GM12878 (cell line): ENCODE measurements around the gene SLC12A1. TPM values are rescaled to one million over a fixed set of nuclear protein-coding genes. Genes with fewer than 3 reads are reported as not detected.

ENCODE experiments used
- ATAC-seq: fragments of 200-7000 bp; cut with Tn5 transposase; 3 replicates; pipeline ENCODE4 v1.9.1; 2020; ENCODE audit warnings: mild to moderate bottlenecking, moderate library complexity
- BruUV-seq: library from RNA; stranded (reverse); fragments of 400-500 nt; replicated peaks from 2 replicates; lab custom pipeline; 2021; lab: Mats Ljungman, UMichigan
- CTCF ChIA-PET: fragments of 300-600 bp; sonication (Branson Sonifier 250); formaldehyde crosslinking; extraction: SDS; loops from one replicate; lab custom pipeline; 2021; ENCODE audit warnings: inconsistent platforms; lab: Yijun Ruan, JAX
- POLR2A ChIA-PET: fragments of 350-600 bp; formaldehyde crosslinking; extraction: SDS; loops from one replicate; lab custom pipeline; 2021; ENCODE audit warnings: inconsistent platforms; lab: Charles Lee
- RAD21 ChIA-PET: fragments of 300-600 bp; sonication (Branson Sonifier 250); formaldehyde crosslinking; loops from one replicate; lab custom pipeline; 2023; ENCODE audit warnings: antibody characterized with exemption; ENCODE audit not compliant: unreplicated experiment; lab: Charles Lee
- SMC1A ChIA-PET: fragments of 300-600 bp; sonication (Branson Sonifier 250); formaldehyde crosslinking; loops from one replicate; lab custom pipeline; 2023; ENCODE audit not compliant: unreplicated experiment, uncharacterized antibody; lab: Charles Lee
- DNase-seq: peaks from one replicate; pipeline ENCODE4 v3.0.0-alpha.2; 2011; ENCODE audit warnings: low read depth, low spot score
- FAIRE-seq: peaks from 3 replicates; lab custom pipeline; 2011; peaks lifted over from hg19 to GRCh38; lab: Jason Lieb, UNC
- H2AFZ ChIP-seq: 2 replicates; pipeline ENCODE4 v1.6.0; 2011; ENCODE audit warnings: low read depth, low read length, control low read depth; ENCODE audit not compliant: control insufficient read depth
- H3K27ac ChIP-seq: 2 replicates; pipeline ENCODE4 v1.5.1; 2011; ENCODE audit warnings: control low read depth; ENCODE audit not compliant: control insufficient read depth, insufficient read depth
- H3K27me3 ChIP-seq, 2 experiments: replicated peaks in 1 of 2; 2 replicates each; pipeline versions ENCODE4 v1.6.0 to v1.6.1; 2011; ENCODE audit warnings: low read length in 1 of 2; ENCODE audit not compliant: control insufficient read depth in 2 of 2, insufficient read depth in 2 of 2
- H3K36me3 ChIP-seq, 2 experiments: 2 replicates each; pipeline ENCODE4 v1.5.1; 2011; ENCODE audit warnings: low read length in 1 of 2; ENCODE audit not compliant: control insufficient read depth in 2 of 2, insufficient read depth in 2 of 2
- H3K4me1 ChIP-seq: 2 replicates; pipeline ENCODE4 v1.6.1; 2011; ENCODE audit warnings: mild to moderate bottlenecking, low read length, moderate library complexity, mixed read lengths; ENCODE audit not compliant: control insufficient read depth, insufficient read depth
- H3K4me2 ChIP-seq: 2 replicates; pipeline ENCODE4 v1.6.0; 2011; ENCODE audit warnings: control low read depth; ENCODE audit not compliant: control insufficient read depth, insufficient read depth
- H3K4me3 ChIP-seq: fragments of 200-600 bp; sonication (generic); 2 replicates; pipeline ENCODE4 v1.5.1; 2016
- H3K79me2 ChIP-seq: 2 replicates; pipeline ENCODE4 v1.6.0; 2011; ENCODE audit warnings: low read length; ENCODE audit not compliant: control insufficient read depth, insufficient read depth
- H3K9ac ChIP-seq: 2 replicates; pipeline ENCODE4 v1.8.0; 2011; ENCODE audit warnings: low read length, control low read depth, mixed read lengths; ENCODE audit not compliant: control insufficient read depth, insufficient read depth
- H3K9me3 ChIP-seq: replicated peaks from 3 replicates; pipeline ENCODE4 v1.5.1; 2011; ENCODE audit warnings: mild to moderate bottlenecking, low read length; ENCODE audit not compliant: control insufficient read depth, insufficient read depth
- H4K20me1 ChIP-seq: 2 replicates; pipeline ENCODE4 v1.6.0; 2011; ENCODE audit not compliant: control insufficient read depth, insufficient read depth
- FOXK2 ChIP-seq: fragments of 450-650 bp; IDR thresholded peaks from 2 replicates; pipeline ENCODE4 v1.6.1; 2017; ENCODE audit warnings: mild to moderate bottlenecking, moderate library complexity
- KDM1A ChIP-seq: fragments of 200-600 bp; sonication (generic); IDR thresholded peaks from 2 replicates; pipeline ENCODE4 v1.6.1; 2016; ENCODE audit warnings: borderline replicate concordance
- MYC ChIP-seq: IDR thresholded peaks from 2 replicates; pipeline ENCODE4 v1.6.1; 2011; ENCODE audit warnings: mild to moderate bottlenecking, low read length, moderate library complexity, inconsistent platforms; ENCODE audit not compliant: insufficient read depth, insufficient replicate concordance, insufficient read length, severe bottlenecking
- NFYB ChIP-seq: IDR thresholded peaks from 2 replicates; pipeline ENCODE4 v1.6.1; 2011; ENCODE audit warnings: low read depth, mild to moderate bottlenecking, low read length, improper control_type of control experiment, moderate library complexity; ENCODE audit not compliant: insufficient read depth
- NR2C2 ChIP-seq: IDR thresholded peaks from 2 replicates; pipeline ENCODE4 v1.6.1; 2011; ENCODE audit warnings: borderline replicate concordance, low read depth; ENCODE audit not compliant: control insufficient read depth, insufficient read length
- PKNOX1 ChIP-seq: fragments of 450-650 bp; IDR thresholded peaks from 2 replicates; pipeline ENCODE4 v1.6.1; 2016; ENCODE audit warnings: mild to moderate bottlenecking
- POLR2AphosphoS5 ChIP-seq: IDR thresholded peaks from 2 replicates; pipeline ENCODE4 v1.6.1; 2011; ENCODE audit warnings: mild to moderate bottlenecking, low read length, inconsistent platforms
- STAT3 ChIP-seq: IDR thresholded peaks from 2 replicates; pipeline ENCODE4 v1.6.1; 2011; ENCODE audit warnings: low read depth, low read length, improper control_type of control experiment
- ZBTB40 ChIP-seq: fragments of 450-650 bp; IDR thresholded peaks from 2 replicates; pipeline ENCODE4 v1.6.1; 2016; ENCODE audit warnings: mild to moderate bottlenecking, moderate library complexity, borderline replicate concordance
- ZZZ3 ChIP-seq: IDR thresholded peaks from 2 replicates; pipeline ENCODE4 v1.6.1; 2011; ENCODE audit warnings: low read depth; ENCODE audit not compliant: control insufficient read depth, insufficient read length
- WGBS: methylation state at CpG from one replicate; pipeline ENCODE4 v1.1.6; 2016; ENCODE audit warnings: low lambda C conversion rate; ENCODE audit not compliant: insufficient replicate concordance, insufficient coverage; ENCODE audit errors: missing lambda C conversion rate; 5-methylcytosine and 5-hydroxymethylcytosine counted together
- in situ Hi-C: fragments of 300-500 bp; cut with MboI; formaldehyde crosslinking; loops from 9 replicates; pipeline ENCODE4 v1.14.3; 2018; ENCODE audit warnings: mixed read lengths
- intact Hi-C: fragments of 100-400 bp; cut with micrococcal nuclease; formaldehyde crosslinking; loops from one replicate; pipeline ENCODE4 v1.14.2; 2022; ENCODE audit not compliant: unreplicated experiment
- polyA plus RNA-seq, 11 experiments: library from polyadenylated mRNA; depleted of rRNA in 4 of 11; unstranded in 6 of 11; stranded (reverse) in 5 of 11; fragments of >200 nt; fragmentation: Nextera tagmentation in 4 of 11; fragmentation: Illumina TruSeq in 1 of 11; extraction: Ambion mirVana in 4 of 11; extraction: Trizol in 1 of 11; gene quantifications; 1 replicate in 1 of 11; 2 replicates in 10 of 11; pipeline versions ENCODE4 v1.2.1 to v1.2.3, GENCODE V29; 2011 to 2016; ENCODE audit warnings: inconsistent platforms in 2 of 11, missing spikeins in 2 of 11, low read depth in 1 of 11
- total RNA-seq, 4 experiments: library from RNA; depleted of rRNA in 3 of 4; stranded (reverse); fragments of >200 nt in 3 of 4; fragmentation: Illumina TruSeq in 1 of 4; extraction: Trizol in 1 of 4; gene quantifications; 2 replicates each; pipeline versions ENCODE4 v1.2.1 to v1.2.3, GENCODE V29; 2013 to 2021

SLC12A1 gene
- total and polyA plus RNA-seq, 10 of the 15 experiments (the other 5 are each of a cell fraction or from before 2014, with no cell fraction given): under 0.01 TPM; not detected in 9

DNA sequence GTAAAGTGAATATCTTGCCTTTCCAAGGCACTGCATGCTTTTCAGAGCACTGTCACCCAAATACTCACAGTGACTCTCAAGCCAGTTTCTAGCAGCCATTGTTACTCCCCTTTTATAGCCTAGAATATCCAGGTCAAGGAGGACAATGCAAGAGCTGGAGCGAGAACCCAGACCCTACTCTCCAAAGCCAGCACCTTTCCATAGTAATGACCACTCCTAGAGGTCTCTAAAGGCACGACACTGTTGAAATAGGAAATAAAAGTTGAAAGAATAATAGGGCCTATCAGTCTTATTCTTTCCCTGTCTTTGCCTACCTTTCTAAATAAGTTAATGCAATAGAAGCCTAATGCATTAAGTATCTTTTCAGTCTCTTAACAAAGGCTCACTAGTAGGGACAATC is 91.6 kb downstream of the SLC12A1 start:
- ChIA-PET CTCF (interaction anchor here (3.8 kb wide), 1 partner anchor 12 kb away, joined by 24 read pairs; no protein-coding TSS in a partner anchor), SMC1A (interaction anchor here (1.4 kb wide), 1 partner anchor 11 kb away, joined by 7 read pairs; no protein-coding TSS in a partner anchor), RAD21 (no interaction called here), POLR2A (no interaction called here)
- Histone ChIP-seq H4K20me1 (no peaks in the 10 kb centered on the region), H3K36me3 (no peaks in the 10 kb centered on the region), H2AFZ (no peak overlapping the region), H3K9me3 (no peaks in the 10 kb centered on the region), H3K4me2 (no peak overlapping the region), H3K4me1 (no peaks in the 10 kb centered on the region), H3K4me3 (no peak overlapping the region), H3K27ac (no peak overlapping the region), H3K27me3 (no peaks in the 10 kb centered on the region), H3K9ac (no peak overlapping the region), H3K79me2 (no peaks in the 10 kb centered on the region)
- in situ Hi-C loops (no loop called here), intact Hi-C loops (no loop called here)
- FAIRE-seq: no peak
- DNase-seq: no peak
- no TSS peak for BruUV-seq
- whole genome bisulfite sequencing: 33% methylated on average over 2 of the region's 2 CpGs
- ATAC-seq: no peak
- TF ChIP-seq MYC: no peak

- ChIA-PET POLR2A (no interaction called here), CTCF (interaction anchor here (0.8 to 3.8 kb wide), 3 partner anchors 10 to 24 kb away, joined by 3 to 24 read pairs (median 3); no protein-coding TSS in a partner anchor), SMC1A (interaction anchor here (1.4 kb wide), 1 partner anchor 10 kb away, joined by 7 read pairs; no protein-coding TSS in a partner anchor), RAD21 (no interaction called here)
- no peaks in the 10 kb centered on the region for H3K36me3 ChIP-seq
- 18% methylated on average over 2 of the region's 2 CpGs for WGBS
- no peak overlapping the region for H2AFZ ChIP-seq
- intact Hi-C loops: no loop called here
- no peak overlapping the region for H3K4me2 ChIP-seq
- in situ Hi-C loops: no loop called here
- H3K4me3 ChIP-seq: no peak overlapping the region
- H3K4me1 ChIP-seq: no peaks in the 10 kb centered on the region
- ATAC-seq (no peak), FAIRE-seq (no peak), DNase-seq (no peak)
- no peaks in the 10 kb centered on the region for H4K20me1 ChIP-seq
- no peaks in the 10 kb centered on the region for H3K79me2 ChIP-seq
- no TSS peak for BruUV-seq
- H3K9me3 ChIP-seq: no peaks in the 10 kb centered on the region
- H3K27me3 ChIP-seq: no peaks in the 10 kb centered on the region
- H3K27ac ChIP-seq: no peak overlapping the region
- no peak overlapping the region for H3K9ac ChIP-seq
- TF ChIP-seq ZZZ3 (no peak), FOXK2 (no peak), ZBTB40 (no peak), KDM1A (no peak), NR2C2 (no peak), NFYB (no peak), STAT3 (no peak), POLR2AphosphoS5 (no peak), PKNOX1 (no peak)
These were observed 92.8 kb downstream of the SLC12A1 start for GRCh38 chr15:48298914-48299313.
